ENCODE data around the gene LRFN4. TPM values are rescaled to one million over a fixed set of nuclear protein-coding genes. Genes with fewer than 3 reads are reported as not detected.

The LRFN4 gene
- total RNA-seq, 1 experiment from 2014 or later, result 66.7 TPM

- Histone ChIP-seq H3K18ac (ENCODE audit: insufficient read length, low read depth, low read length) (no peak overlapping the region), H3K27me3 (ENCODE audit: insufficient read depth, low read length) (no peaks in the 10 kb centered on the region), H4K20me1 (ENCODE audit: control insufficient read depth, insufficient read depth, insufficient read length) (no peaks in the 10 kb centered on the region), H3K4me1 (ENCODE audit: insufficient read depth, low read length) (no peaks in the 10 kb centered on the region), H3K4me2 (ENCODE audit: insufficient read depth, insufficient read length, low read length) (no peak overlapping the region), H2BK15ac (ENCODE audit: low read depth, low read length) (no peak overlapping the region), H4K5ac (ENCODE audit: insufficient read length, low read depth, low read length) (no peak overlapping the region), H3T11ph (ENCODE audit: low read length) (no peak overlapping the region), H3K56ac (ENCODE audit: insufficient read length, low read depth, low read length) (no peak overlapping the region), H2BK20ac (ENCODE audit: low read depth, low read length, poor library complexity, severe bottlenecking) (no peak overlapping the region), H2AFZ (ENCODE audit: low read length) (no peak overlapping the region), H3K14ac (ENCODE audit: insufficient read depth, low read length) (no peak overlapping the region), H3K9me3 (ENCODE audit: control insufficient read depth, low read depth, low read length) (no peaks in the 10 kb centered on the region), H2BK5ac (ENCODE audit: insufficient read length, low read length) (no peak overlapping the region), H3K9ac (ENCODE audit: extremely low read depth, insufficient read length, low read length) (no peak overlapping the region), H2BK120ac (ENCODE audit: low read depth, low read length, poor library complexity, severe bottlenecking) (no peak overlapping the region), H3K4ac (ENCODE audit: low read depth, low read length) (no peak overlapping the region), H3K23ac (ENCODE audit: insufficient read length, low read depth, low read length) (no peak overlapping the region), H3K27ac (ENCODE audit: insufficient read length, low read depth, low read length) (no peak overlapping the region), H3K79me2 (ENCODE audit: insufficient read depth, low read length) (no peaks in the 10 kb centered on the region), H2BK12ac (ENCODE audit: insufficient read length, low read depth, low read length) (no peak overlapping the region), H2AK5ac (ENCODE audit: insufficient read length, low read length) (no peak overlapping the region), H3K79me1 (ENCODE audit: insufficient read depth, low read depth, low read length, poor library complexity, severe bottlenecking) (no peaks in the 10 kb centered on the region), H3K23me2 (ENCODE audit: insufficient read length, low read depth, low read length, poor library complexity, severe bottlenecking) (no peaks in the 10 kb centered on the region), H4K8ac (replicated peaks; ENCODE audit: insufficient read length, low read depth, low read length) (no peak overlapping the region), H4K91ac (ENCODE audit: insufficient read length, low read depth, low read length) (no peak overlapping the region)
- H3K27me3 Mint-ChIP-seq (ENCODE audit: low read depth), result no peaks in the 10 kb centered on the region
- no peaks in the 10 kb centered on the region for H3K9me3 Mint-ChIP-seq
- no peak for DNase-seq
- H3K36me3 Mint-ChIP-seq (ENCODE audit: insufficient read depth in 1 of 3, low read depth in 3 of 3), result peaks cover 0 to 37% (median 25%) of the 10 kb centered on the region in 3 experiments; a peak in 4 of 7 replicates
- WGBS (ENCODE audit: extremely low coverage, insufficient read length, low lambda C conversion rate), result no CpG with 5 or more reads among the region's 3 CpGs
- H3K4me1 Mint-ChIP-seq, result peaks cover 17 to 19% of the 10 kb centered on the region in 2 experiments
- TF ChIP-seq CTCF (conservative IDR thresholded peaks at IDR 0.05), result no peak
- peak overlapping the region in 2 of 3 experiments; percentile 11 to 77; a peak in 3 of 7 replicates for H3K27ac Mint-ChIP-seq
- H3K4me3 Mint-ChIP-seq, result no peak overlapping the region
Measured at GRCh38 chr11:66818231-66818955, 38.5 kb upstream of the LRFN4 start.

All from H9 (cell line).